NB4 (cell line): ENCODE measurements around the gene TXLNA.

Source experiments
- DNase-seq: peaks from one replicate; pipeline ENCODE4 v3.0.0; 2010; ENCODE audit warnings: low read depth
- H3K4me3 ChIP-seq: one replicate; pipeline ENCODE4 v1.5.1; 2011; ENCODE audit warnings: mild to moderate bottlenecking, low read depth, low read length, moderate library complexity
- MYC ChIP-seq: IDR thresholded peaks from 2 replicates; pipeline ENCODE4 v1.6.1; 2011; ENCODE audit warnings: low read depth, low read length
- POLR2A ChIP-seq: IDR thresholded peaks from 2 replicates; pipeline ENCODE4 v1.6.1; 2011; ENCODE audit warnings: mild to moderate bottlenecking; ENCODE audit not compliant: insufficient read length; ENCODE audit errors: extremely low read depth
- TF ChIP-seq, protein P1 (sequence below): IDR thresholded peaks from one replicate; pipeline ENCODE4 v1.5.1; 2012; ENCODE audit warnings: low read depth, low read length
- TF ChIP-seq, protein P2 (sequence below): IDR thresholded peaks from 2 replicates; pipeline ENCODE4 v1.6.1; 2011; ENCODE audit warnings: low read depth, low read length

TXLNA gene

DNA sequence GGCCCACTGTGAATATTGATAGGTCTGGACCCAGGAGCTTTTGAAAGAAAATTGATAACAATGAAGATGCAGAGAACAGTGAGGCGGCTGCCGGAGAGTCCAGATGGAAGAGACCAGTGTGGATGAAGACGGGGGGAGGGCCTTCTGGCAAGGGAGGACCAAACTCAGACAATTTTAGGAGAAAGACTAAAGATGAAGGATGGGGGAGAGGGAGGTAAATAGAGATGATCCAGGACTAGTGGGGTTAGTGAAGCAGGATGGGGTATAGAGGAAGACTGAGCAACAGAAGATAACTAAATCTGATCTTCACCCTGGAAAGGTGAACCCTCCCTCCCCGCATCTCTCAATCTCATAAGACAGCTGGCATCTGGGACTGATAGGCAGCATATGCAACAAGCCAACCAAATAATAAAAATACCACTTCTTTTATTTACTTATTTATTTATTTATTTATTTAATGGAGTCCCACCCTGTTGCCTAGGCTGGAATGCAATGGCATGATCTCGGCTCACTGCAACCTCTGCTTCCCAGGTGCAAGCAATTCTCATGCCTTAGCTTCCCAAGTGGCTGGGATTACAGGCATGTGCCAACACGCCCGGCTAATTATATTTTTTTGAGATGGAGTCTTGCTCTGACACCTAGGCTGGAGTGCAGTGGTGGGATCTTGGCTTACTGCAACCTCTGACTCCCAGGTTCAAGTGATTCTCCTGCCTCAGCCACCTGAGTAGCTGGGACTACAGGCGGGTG lies 53.3 kb downstream of the TXLNA start:
- DNase-seq: no peak
- TF ChIP-seq, protein P1, sequence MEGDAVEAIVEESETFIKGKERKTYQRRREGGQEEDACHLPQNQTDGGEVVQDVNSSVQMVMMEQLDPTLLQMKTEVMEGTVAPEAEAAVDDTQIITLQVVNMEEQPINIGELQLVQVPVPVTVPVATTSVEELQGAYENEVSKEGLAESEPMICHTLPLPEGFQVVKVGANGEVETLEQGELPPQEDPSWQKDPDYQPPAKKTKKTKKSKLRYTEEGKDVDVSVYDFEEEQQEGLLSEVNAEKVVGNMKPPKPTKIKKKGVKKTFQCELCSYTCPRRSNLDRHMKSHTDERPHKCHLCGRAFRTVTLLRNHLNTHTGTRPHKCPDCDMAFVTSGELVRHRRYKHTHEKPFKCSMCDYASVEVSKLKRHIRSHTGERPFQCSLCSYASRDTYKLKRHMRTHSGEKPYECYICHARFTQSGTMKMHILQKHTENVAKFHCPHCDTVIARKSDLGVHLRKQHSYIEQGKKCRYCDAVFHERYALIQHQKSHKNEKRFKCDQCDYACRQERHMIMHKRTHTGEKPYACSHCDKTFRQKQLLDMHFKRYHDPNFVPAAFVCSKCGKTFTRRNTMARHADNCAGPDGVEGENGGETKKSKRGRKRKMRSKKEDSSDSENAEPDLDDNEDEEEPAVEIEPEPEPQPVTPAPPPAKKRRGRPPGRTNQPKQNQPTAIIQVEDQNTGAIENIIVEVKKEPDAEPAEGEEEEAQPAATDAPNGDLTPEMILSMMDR: no peak
- TF ChIP-seq MYC: no peak
- TF ChIP-seq, protein P2, sequence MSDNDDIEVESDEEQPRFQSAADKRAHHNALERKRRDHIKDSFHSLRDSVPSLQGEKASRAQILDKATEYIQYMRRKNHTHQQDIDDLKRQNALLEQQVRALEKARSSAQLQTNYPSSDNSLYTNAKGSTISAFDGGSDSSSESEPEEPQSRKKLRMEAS: no peak
- no peak for TF ChIP-seq POLR2A
- no peak overlapping the region for H3K4me3 ChIP-seq

DNA sequence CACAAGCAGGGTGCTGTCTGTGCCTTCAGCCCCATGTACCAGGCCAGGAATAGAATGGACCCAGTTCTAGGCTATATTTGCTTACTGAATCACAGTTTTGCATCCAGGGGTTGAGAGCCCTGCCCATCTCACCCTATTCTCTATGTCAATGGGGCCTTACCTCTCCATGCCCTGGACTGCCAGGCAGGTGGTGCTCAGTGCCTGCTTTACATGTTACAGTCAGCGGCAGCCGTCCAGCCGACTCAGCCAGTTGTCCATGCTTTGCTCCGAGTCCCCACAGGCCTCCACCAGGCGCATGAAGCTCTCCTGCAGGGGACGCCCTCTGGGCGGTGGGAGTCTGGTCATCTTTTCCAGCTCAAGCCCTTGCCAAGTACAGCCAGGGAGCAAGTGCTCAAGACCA lies 55.3 kb downstream of the TXLNA start:
- TF ChIP-seq POLR2A: no peak
- TF ChIP-seq, protein P1: no peak
- TF ChIP-seq, protein P2: no peak
- TF ChIP-seq MYC: no peak

DNA sequence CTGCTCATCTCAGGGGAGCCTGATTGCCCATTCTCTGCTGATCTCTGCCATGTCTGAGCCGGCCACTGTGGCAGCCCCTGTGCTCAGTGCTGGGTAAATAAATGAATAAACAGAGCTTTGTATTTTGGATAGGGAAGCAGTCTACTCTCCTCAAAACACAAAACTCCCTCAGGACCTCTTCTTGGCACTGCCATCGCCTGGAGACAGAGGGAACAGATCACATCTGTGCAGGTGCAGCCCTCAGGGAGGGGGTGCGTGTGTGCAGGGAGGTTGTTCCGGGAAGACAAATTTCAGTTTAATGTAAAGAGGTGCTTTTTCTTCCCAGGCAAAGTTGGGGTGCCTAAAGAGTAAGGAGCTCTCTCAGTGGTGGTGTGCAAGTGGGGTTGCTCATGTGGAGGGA lies 59.9 kb downstream of the TXLNA start:
- DNase-seq: no peak
- no peak overlapping the region for H3K4me3 ChIP-seq
- TF ChIP-seq POLR2A (no peak), MYC (no peak)
- TF ChIP-seq, protein P1: no peak
- TF ChIP-seq, protein P2: no peak

More for the DNA sequence above, 55.3 kb downstream of the TXLNA start:
- H3K4me3 ChIP-seq: no peak overlapping the region
- no peak for DNase-seq

DNA sequence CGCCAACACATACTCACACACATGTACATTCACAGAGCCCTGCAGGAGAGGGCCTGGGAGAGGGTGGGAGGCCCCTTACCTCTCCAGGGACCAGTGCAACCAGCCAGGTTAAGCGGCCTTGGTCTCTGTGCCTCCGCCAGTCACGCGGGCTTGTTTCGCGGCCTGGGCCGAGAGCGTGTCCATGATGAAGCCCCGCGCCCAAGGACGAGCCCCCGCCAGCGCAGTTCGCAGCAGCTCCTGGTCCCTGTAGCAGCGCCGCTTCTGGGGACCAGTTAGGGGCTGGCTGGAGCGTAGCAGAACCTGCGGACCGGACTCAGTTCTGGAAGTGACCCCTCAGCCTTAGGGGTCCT lies 60.3 kb downstream of the TXLNA start:
- no peak overlapping the region for H3K4me3 ChIP-seq
- no peak for DNase-seq

DNA sequence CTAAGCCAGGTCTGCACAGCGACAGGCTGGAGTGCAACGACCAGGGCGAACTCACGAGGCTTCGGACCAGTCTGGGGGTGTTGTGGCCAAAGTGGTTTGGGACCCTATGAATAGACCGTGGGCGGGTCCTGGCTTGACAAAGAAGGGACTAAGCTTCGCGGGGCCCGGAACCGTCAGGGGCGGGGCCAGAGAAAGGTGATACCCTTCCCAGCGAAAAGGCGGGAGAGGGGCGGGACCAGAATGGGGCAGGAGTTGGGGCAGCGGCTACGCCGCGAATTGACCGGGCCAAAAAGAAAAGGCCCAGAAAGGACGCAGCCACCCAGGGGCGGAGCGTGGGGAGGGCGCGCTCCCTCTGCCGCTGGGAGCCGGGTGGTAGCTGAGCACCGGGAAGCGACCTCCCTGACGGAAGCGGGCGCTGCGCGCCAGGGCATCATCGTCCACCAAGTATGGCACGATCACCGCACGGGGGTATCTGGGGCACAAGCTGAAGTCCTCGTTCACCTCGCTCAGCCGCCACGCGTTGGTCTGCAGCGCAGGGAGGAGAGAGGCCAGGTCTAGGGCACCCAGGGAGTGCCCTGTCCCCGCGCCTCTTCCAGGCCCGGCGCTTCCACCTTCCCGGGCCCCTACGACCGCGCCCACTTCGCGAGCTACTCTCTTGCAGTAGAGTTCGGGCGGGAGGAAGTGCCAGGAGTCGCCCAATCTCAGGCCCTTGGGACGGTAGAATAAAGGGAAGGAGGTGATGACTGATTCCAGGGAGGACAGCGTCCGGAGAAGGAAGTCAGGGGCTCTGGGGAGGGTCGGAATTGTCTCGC lies 60.9 kb downstream of the TXLNA start:
- peak; percentile 57 for DNase-seq
- H3K4me3 ChIP-seq: peak overlapping the region; percentile 32
- no peak for TF ChIP-seq MYC
- TF ChIP-seq POLR2A: no peak
- TF ChIP-seq, protein P2: no peak
- TF ChIP-seq, protein P1: no peak

More for the DNA sequence above, 60.3 kb downstream of the TXLNA start:
- TF ChIP-seq POLR2A (no peak), MYC (no peak)
- TF ChIP-seq, protein P1: no peak
- TF ChIP-seq, protein P2: no peak
